HCT116 (cell line): ENCODE results near the gene DMKN.

Source experiments
- CTCF ChIP-seq, 3 experiments: fragments of 200-600 bp in 1 of 3; sonication (generic) in 1 of 3; IDR thresholded peaks in 2 of 3; conservative IDR thresholded peaks in 1 of 3; 2 replicates each; pipeline ENCODE4 v1.5.1; 2012 to 2017; ENCODE audit warnings: low read depth in 2 of 3, low read length in 2 of 3, antibody characterized with exemption in 1 of 3, borderline replicate concordance in 1 of 3, control low read depth in 1 of 3, mild to moderate bottlenecking in 1 of 3, mixed read lengths in 1 of 3, mixed run types in 1 of 3, moderate library complexity in 1 of 3; ENCODE audit not compliant: insufficient read depth in 1 of 3
- EZH2 ChIP-seq: fragments of 200-600 bp; sonication (generic); IDR thresholded peaks from 2 replicates; pipeline ENCODE4 v1.6.1; 2017; ENCODE audit warnings: antibody characterized with exemption, mixed run types
- POLR2AphosphoS5 ChIP-seq: IDR thresholded peaks from 2 replicates; pipeline ENCODE4 v1.6.1; 2011; ENCODE audit warnings: mild to moderate bottlenecking, low read depth, low read length, moderate library complexity
- ZNF274 ChIP-seq: fragments of 200-500 bp; sonication (Bioruptor generic); IDR thresholded peaks from 2 replicates; pipeline ENCODE4 v1.6.1; 2014; ENCODE audit warnings: mild to moderate bottlenecking, low read depth, low read length, inconsistent platforms

GRCh38 chr19:35449359-35450043, 63.9 kb downstream of the DMKN start:
- TF ChIP-seq CTCF (IDR thresholded peaks at IDR 0.05 in 2 of 3, conservative IDR thresholded peaks at IDR 0.05 in 1 of 3; ENCODE audit: borderline replicate concordance in 1 of 3, insufficient read depth in 1 of 3, low read depth in 2 of 3, low read length in 2 of 3) (no peak), ZNF274 (no peak), POLR2AphosphoS5 (no peak), EZH2 (no peak)
